ENCODE results near the gene DSG3. TPM values are rescaled to one million over a fixed set of nuclear protein-coding genes. Genes with fewer than 3 reads are reported as not detected.

The DSG3 gene
- total and polyA plus RNA-seq, 10 of the 15 experiments (the other 5 are each of a cell fraction or from before 2014, with no cell fraction given) = 0.01 to 0.36 (median 0.30) TPM

DNA sequence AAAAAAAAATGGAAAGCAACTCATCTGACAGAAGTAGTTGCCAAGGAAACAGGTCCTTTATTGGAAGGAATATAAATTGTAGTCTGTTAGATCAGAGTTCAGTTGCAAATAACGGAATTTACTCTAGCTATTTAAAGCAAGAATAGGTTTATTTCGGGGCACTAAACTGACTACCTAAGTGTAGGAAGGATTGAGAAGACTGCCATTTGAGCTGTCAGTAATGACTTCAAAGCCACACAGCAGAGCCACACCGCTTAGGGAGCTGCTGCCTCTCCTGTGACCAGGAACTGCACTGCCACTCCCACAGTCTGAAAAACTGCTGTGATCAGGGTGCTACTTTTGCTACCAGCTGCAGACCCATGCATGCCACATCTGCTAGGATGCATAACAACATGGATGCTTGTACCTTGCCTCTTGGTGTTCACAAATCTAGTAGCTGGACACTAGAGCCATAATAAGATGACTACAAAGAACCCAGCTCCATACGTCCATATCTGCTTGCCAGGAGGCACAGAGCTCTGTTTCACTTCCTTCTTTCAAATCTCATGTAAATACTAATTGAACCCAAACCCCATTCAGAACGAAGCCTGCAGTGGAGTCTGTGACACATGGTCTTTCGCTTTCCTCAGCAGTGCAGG, 52.6 kb downstream of the DSG3 start (continued):
- no peak for TF ChIP-seq CBFB (IDR thresholded peaks at IDR 0.05; ENCODE audit: low read depth)
- TF ChIP-seq JUNB (IDR thresholded peaks at IDR 0.05) = peak; percentile 10; the same call in 1 of the 2 replicates
- no peak for TF ChIP-seq RELA (IDR thresholded peaks at IDR 0.05; ENCODE audit: borderline replicate concordance, partially characterized antibody)
- TF ChIP-seq KLF5 (IDR thresholded peaks at IDR 0.05; ENCODE audit: partially characterized antibody) = no peak
- TF ChIP-seq, protein P1, sequence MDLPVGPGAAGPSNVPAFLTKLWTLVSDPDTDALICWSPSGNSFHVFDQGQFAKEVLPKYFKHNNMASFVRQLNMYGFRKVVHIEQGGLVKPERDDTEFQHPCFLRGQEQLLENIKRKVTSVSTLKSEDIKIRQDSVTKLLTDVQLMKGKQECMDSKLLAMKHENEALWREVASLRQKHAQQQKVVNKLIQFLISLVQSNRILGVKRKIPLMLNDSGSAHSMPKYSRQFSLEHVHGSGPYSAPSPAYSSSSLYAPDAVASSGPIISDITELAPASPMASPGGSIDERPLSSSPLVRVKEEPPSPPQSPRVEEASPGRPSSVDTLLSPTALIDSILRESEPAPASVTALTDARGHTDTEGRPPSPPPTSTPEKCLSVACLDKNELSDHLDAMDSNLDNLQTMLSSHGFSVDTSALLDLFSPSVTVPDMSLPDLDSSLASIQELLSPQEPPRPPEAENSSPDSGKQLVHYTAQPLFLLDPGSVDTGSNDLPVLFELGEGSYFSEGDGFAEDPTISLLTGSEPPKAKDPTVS (IDR thresholded peaks at IDR 0.05; ENCODE audit: low read depth, low read length) = no peak
- TF ChIP-seq BRCA1 (IDR thresholded peaks at IDR 0.05; ENCODE audit: low read depth, low read length) = no peak
- TF ChIP-seq, protein P2, sequence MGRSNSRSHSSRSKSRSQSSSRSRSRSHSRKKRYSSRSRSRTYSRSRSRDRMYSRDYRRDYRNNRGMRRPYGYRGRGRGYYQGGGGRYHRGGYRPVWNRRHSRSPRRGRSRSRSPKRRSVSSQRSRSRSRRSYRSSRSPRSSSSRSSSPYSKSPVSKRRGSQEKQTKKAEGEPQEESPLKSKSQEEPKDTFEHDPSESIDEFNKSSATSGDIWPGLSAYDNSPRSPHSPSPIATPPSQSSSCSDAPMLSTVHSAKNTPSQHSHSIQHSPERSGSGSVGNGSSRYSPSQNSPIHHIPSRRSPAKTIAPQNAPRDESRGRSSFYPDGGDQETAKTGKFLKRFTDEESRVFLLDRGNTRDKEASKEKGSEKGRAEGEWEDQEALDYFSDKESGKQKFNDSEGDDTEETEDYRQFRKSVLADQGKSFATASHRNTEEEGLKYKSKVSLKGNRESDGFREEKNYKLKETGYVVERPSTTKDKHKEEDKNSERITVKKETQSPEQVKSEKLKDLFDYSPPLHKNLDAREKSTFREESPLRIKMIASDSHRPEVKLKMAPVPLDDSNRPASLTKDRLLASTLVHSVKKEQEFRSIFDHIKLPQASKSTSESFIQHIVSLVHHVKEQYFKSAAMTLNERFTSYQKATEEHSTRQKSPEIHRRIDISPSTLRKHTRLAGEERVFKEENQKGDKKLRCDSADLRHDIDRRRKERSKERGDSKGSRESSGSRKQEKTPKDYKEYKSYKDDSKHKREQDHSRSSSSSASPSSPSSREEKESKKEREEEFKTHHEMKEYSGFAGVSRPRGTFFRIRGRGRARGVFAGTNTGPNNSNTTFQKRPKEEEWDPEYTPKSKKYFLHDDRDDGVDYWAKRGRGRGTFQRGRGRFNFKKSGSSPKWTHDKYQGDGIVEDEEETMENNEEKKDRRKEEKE (IDR thresholded peaks at IDR 0.05) = no peak
- no peak for TF ChIP-seq CHD1 (IDR thresholded peaks at IDR 0.05; ENCODE audit: low read depth, low read length)
- TF ChIP-seq SREBF1 (IDR thresholded peaks at IDR 0.05; ENCODE audit: low read length) = no peak
- TF ChIP-seq HDAC2 (IDR thresholded peaks at IDR 0.05) = no peak
- no peak for TF ChIP-seq EGR1 (IDR thresholded peaks at IDR 0.05; ENCODE audit: borderline replicate concordance in 1 of 2, low read depth in 2 of 2, low read length in 2 of 2)
- TF ChIP-seq, protein P3, sequence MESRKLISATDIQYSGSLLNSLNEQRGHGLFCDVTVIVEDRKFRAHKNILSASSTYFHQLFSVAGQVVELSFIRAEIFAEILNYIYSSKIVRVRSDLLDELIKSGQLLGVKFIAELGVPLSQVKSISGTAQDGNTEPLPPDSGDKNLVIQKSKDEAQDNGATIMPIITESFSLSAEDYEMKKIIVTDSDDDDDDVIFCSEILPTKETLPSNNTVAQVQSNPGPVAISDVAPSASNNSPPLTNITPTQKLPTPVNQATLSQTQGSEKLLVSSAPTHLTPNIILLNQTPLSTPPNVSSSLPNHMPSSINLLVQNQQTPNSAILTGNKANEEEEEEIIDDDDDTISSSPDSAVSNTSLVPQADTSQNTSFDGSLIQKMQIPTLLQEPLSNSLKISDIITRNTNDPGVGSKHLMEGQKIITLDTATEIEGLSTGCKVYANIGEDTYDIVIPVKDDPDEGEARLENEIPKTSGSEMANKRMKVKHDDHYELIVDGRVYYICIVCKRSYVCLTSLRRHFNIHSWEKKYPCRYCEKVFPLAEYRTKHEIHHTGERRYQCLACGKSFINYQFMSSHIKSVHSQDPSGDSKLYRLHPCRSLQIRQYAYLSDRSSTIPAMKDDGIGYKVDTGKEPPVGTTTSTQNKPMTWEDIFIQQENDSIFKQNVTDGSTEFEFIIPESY (IDR thresholded peaks at IDR 0.05) = no peak
- 0 out of 2 replicates have a peak, but pooled peaks have one; percentile 35 for TF ChIP-seq SMAD5 (IDR thresholded peaks at IDR 0.05; ENCODE audit: low read depth)
- no peak for TF ChIP-seq CEBPZ (IDR thresholded peaks at IDR 0.05; ENCODE audit: low read depth, low read length)
- no peak for TF ChIP-seq CTCF (IDR thresholded peaks at IDR 0.05 in 2 of 3, conservative IDR thresholded peaks at IDR 0.05 in 1 of 3; ENCODE audit: control insufficient read depth in 2 of 3, extremely low read depth in 1 of 3, insufficient read depth in 1 of 3, low read depth in 3 of 3, low read length in 3 of 3)
- TF ChIP-seq IRF3 (IDR thresholded peaks at IDR 0.05) = no peak
- no peak for TF ChIP-seq RAD21 (IDR thresholded peaks at IDR 0.05; ENCODE audit: insufficient read depth, low read depth, low read length)

Measured in GM12878 (cell line).